GF-D8 (cell line): ENCODE measurements around the gene JAM3.
"Not testable (repeated sequence)": the region's sequence is repeated elsewhere in the genome, so short reads cannot be mapped to it uniquely, and the experiment has no call there.

Source experiments
- DNase-seq: peaks from one replicate; lab custom pipeline; 2025; lab: John Stamatoyannopoulos, UW

JAM3 gene

GRCh38 chr11:134062265-134063123 is 6.4 kb upstream of the JAM3 start:
- no peak for DNase-seq

- DNase-seq: peak; percentile 77
Measured at GRCh38 chr11:134063124-134063495, 5.8 kb upstream of the JAM3 start.

GRCh38 chr11:134063991-134064747 is 4.7 kb upstream of the JAM3 start:
- DNase-seq: no peak

- no peak for DNase-seq
Measured at GRCh38 chr11:134065381-134065780, 3.5 kb upstream of the JAM3 start.

- DNase-seq: no peak
Measured at GRCh38 chr11:134066943-134067885, 1.7 kb upstream of the JAM3 start.

- DNase-seq: no peak
Measured at GRCh38 chr11:134069426-134070341, 812 bp downstream of the JAM3 start.

DNA sequence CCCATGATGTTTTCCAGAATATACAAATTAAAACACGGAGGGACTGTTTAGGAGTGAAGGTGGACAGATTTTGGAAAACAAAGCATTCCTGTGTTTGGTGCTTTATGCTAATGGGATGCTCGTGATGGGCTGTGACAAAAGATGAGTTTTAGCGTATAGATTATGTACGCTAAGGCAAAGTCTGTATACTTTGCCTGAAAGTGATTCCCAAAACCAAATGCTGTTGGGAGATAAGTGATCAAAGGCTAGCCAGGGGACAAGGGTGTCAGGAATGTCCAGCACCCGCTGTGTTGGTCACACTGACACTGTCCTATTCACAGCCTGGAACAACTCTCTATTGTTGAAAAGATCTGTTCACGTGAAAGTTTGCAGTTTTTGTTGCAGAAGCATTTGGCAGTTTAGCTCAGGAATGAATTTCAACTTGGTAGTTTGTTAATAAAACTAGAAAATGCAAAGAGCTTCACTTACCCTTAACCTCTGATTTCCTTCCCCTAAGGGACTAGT is 1.5 kb downstream of the JAM3 start:
- no peak for DNase-seq

GRCh38 chr11:134071306-134071705 is 2.4 kb downstream of the JAM3 start:
- no peak for DNase-seq

GRCh38 chr11:134071766-134072402 is 3.0 kb downstream of the JAM3 start:
- no peak for DNase-seq

DNA sequence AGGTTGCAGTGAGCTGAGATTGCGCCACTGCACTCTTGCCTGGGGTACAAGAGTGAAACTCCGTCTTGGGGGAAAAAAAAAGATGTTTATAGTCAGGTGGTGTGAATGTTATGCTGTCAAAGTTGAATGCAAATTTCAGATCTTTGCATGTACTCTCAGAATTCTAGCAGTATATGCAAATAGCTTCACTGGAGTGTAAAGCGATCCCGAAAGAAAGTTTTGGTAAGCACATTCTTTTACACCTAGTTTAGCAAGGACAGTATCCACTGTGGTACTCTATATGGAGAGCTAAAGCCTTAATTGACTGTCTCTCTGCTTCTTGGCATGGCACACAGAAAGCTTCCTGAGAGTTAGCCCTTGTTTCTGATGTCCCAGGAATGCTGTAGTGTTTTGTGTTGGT is 4.0 kb downstream of the JAM3 start:
- DNase-seq: no peak

GRCh38 chr11:134074346-134074745 is 5.5 kb downstream of the JAM3 start:
- DNase-seq: no peak

GRCh38 chr11:134074766-134075165 is 5.9 kb downstream of the JAM3 start:
- DNase-seq: no peak

GRCh38 chr11:134079317-134079716 is 10.4 kb downstream of the JAM3 start:
- DNase-seq: no peak

DNA sequence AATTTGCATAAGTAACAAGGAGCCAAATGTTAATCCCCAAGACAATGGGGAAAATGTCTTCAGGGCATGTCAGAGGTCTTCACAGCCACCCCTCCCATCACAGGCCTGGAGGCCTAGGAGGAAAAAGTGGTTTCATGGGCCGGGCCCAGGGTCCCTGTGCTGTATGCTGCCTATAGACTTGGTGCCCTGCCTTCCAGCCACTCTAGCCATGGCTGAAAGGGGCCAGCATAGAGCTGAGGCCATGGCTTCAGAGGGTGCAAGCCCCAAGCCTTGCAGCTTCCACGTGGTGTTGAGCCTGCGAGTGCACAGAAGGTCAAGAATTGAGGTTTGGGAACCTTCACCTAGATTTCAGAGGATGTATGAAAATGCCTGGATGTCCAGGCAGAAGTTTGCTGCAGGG is 12.4 kb downstream of the JAM3 start:
- not testable (repeated sequence) for DNase-seq

DNA sequence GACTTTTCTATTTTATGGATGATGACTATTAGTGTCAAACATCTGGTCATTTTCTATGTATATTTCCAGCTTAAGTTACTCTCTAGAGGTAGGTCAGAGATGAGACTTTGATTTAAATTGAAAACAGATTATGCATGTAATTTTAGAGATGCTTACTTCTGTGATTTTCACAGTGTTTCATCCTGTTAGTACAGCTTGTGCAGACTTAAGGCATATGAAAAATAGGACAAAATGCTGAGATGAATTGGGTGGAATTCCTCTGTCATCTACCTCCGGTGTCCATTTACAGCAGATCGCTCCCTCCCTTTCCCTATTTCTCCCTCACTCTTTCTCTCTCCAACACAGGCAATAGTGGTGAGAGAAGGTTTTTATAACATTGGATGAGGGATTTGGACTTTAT is 14.1 kb downstream of the JAM3 start:
- DNase-seq: no peak

GRCh38 chr11:134086376-134086775 is 17.5 kb downstream of the JAM3 start:
- no peak for DNase-seq

DNA sequence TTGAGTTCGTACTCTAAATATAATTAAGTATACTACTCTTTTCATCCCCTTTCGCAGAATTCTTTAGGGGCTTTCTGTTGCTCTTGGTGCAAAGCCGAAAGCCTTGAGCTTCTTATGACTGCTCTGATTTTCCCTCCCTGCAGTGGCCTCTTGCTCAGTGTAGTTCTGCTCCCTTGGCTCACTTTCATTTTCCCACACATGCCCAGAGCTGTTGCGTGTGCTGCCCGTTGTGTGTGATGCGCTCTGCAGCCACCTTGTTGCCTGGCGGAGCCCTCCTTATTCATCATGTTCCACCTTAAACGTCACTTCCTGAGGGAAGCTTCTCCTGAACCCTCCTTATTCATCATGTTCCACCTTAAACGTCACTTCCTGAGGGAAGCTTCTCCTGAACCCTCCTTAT is 23.1 kb downstream of the JAM3 start:
- not testable (repeated sequence) for DNase-seq

DNA sequence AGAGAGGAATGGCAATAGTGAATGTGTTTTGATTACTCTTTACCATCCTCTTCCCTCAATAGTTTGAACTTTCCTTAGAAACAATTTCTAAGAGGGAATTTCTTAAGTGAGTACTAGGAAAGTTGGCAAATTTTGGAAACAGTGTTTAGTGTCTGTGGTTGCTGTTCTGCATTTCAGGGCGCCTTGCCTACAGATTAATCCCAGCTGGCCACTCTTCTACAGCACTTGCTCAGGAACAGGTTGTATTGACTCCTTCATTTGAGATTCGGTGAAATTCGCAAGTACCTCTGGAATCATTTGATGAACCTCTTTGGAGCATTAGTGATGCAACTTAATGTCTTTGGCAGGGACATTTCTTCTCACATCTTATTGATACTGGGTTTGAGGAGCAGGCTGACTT is 28.3 kb downstream of the JAM3 start:
- DNase-seq: no peak

GRCh38 chr11:134098566-134099184 is 29.8 kb downstream of the JAM3 start:
- peak; percentile 53 for DNase-seq

DNA sequence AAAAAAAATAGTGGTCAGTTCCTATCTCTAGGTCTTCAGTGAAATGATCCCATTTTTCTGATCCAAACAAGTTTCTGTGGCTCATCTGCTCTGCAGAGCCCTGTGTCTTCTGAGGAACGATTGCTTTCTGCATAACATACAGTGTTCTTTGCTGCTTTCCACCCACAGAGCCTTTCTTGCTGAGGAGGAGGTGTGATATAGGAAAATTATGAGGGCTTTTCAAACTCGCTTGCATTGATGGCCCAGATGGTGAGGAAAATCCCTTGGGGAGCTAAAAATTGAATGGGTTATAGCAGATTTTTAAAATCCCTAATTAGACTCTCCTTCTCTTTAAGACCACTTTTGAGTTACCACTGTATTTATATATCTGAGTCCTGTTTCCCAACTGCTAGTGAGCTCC is 31.3 kb downstream of the JAM3 start:
- no peak for DNase-seq
